Measurements from ENCODE around the gene ASB15. TPM values are rescaled to one million over a fixed set of nuclear protein-coding genes. Genes with fewer than 3 reads are reported as not detected.

ASB15 gene
- total RNA-seq, 1 donor from 2014 or later: not detected

DNA sequence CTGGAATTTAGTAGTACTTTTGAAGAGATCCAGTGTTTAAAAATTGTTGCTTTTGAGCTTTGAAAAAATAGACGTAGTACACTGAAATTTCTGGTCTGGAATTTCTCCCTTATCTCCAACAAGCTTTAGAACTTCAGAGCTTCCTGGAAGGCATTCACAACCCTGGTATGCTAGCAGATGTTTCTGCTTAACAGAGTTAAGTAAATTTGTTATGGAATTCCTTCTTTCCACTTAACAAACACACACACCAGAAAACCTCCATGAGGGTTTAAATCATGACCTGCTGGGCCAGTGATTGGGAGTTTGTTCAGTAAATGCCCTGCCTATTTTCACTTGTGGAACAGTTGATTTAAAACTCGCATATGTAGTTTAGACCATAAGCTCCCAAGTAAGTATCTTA is 13.7 kb downstream of the ASB15 start:
- Mint-ChIP-seq H3K27ac (ENCODE audit: unreplicated experiment) (peak overlapping the region; percentile 14), H3K36me3 (ENCODE audit: unreplicated experiment) (no peaks in the 10 kb centered on the region), H3K4me1 (ENCODE audit: unreplicated experiment) (peaks cover 11% of the 10 kb centered on the region), H3K27me3 (ENCODE audit: unreplicated experiment) (peaks cover 13% of the 10 kb centered on the region), H3K9me3 (ENCODE audit: unreplicated experiment) (no peaks in the 10 kb centered on the region), H3K4me3 (ENCODE audit: unreplicated experiment) (no peak overlapping the region)
- TF ChIP-seq, protein P1, sequence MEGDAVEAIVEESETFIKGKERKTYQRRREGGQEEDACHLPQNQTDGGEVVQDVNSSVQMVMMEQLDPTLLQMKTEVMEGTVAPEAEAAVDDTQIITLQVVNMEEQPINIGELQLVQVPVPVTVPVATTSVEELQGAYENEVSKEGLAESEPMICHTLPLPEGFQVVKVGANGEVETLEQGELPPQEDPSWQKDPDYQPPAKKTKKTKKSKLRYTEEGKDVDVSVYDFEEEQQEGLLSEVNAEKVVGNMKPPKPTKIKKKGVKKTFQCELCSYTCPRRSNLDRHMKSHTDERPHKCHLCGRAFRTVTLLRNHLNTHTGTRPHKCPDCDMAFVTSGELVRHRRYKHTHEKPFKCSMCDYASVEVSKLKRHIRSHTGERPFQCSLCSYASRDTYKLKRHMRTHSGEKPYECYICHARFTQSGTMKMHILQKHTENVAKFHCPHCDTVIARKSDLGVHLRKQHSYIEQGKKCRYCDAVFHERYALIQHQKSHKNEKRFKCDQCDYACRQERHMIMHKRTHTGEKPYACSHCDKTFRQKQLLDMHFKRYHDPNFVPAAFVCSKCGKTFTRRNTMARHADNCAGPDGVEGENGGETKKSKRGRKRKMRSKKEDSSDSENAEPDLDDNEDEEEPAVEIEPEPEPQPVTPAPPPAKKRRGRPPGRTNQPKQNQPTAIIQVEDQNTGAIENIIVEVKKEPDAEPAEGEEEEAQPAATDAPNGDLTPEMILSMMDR (IDR thresholded peaks at IDR 0.05): no peak
- DNase-seq (ENCODE audit: extremely low spot score, unreplicated experiment): no peak

DNA sequence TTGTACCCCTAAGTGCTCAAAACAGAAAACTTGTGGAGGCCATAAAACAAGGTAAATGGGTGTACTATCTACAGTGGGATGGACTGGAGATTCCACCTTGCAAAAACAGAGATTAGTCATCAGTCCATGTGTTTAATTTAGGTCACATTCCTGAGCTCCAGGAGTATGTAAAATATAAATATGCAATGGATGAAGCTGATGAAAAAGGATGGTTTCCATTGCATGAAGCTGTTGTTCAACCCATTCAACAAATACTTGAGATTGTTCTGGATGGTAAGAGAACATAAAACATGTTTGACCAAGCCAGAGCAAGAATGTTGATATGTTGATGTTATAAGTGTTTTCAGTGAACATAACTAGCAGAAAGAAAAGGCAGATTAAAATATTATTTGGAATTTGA is 14.6 kb downstream of the ASB15 start:
- Mint-ChIP-seq H3K9me3 (ENCODE audit: unreplicated experiment) (no peaks in the 10 kb centered on the region), H3K36me3 (ENCODE audit: unreplicated experiment) (no peaks in the 10 kb centered on the region), H3K27me3 (ENCODE audit: unreplicated experiment) (peaks cover 13% of the 10 kb centered on the region), H3K4me3 (ENCODE audit: unreplicated experiment) (no peak overlapping the region), H3K27ac (ENCODE audit: unreplicated experiment) (no peak overlapping the region), H3K4me1 (ENCODE audit: unreplicated experiment) (peaks cover 11% of the 10 kb centered on the region)
- TF ChIP-seq, protein P1 (IDR thresholded peaks at IDR 0.05): no peak
- DNase-seq (ENCODE audit: extremely low spot score, unreplicated experiment): no peak

DNA sequence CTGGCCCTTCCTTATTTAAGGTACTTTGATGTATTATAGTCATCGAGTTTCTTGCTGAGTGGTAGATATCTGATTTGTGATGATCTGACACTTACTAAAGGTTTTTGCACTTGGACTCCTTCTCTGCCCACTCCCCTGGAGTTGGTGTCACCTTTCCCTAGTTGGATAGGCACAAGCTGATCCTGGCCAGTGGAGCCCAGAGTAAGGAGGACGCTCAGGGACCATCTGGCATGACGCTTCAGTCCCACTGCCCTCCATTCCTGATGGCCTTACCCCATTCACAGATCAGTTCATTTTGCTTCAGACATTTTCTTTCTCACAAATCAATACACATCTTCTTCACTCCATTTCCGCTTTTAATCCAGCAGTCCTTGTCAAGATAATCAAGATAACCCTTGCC is 20.1 kb downstream of the ASB15 start:
- H3K27ac Mint-ChIP-seq (ENCODE audit: unreplicated experiment): no peak overlapping the region

DNA sequence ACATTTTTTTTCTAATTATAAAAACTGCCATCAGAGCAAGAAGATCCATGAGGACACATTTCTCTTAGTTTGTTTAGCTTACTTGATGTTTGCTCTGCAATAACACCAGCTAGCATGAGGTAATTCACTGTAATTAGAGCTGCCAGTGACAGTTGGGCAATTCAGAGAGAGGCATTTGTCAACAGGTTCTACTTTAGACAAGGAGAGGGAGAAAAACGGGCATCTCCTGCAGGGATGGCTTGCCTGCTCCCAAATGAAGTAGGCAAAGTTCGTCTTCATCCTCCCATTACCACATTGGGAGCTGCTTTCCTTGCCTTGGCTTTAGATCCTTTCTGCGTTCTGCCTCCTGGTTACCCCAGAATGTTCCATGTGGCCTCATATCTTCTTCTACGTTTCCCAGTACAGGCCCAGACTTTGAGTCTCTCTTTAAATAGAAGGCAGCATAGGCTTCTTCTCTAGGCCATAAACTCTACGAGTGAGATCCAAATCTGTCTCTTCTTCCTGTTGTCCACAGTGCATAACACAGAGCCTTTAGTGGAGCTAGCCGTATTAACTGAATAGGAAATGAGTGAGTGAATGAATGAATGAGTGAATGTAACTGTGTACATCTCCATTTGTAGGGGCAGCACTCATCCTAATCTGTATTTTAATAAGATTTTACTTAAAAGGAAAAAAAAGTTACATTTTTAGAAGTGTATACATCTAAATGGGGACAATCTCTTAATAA is 21.2 kb downstream of the ASB15 start:
- Mint-ChIP-seq H3K36me3 (ENCODE audit: unreplicated experiment) (no peaks in the 10 kb centered on the region), H3K27me3 (ENCODE audit: unreplicated experiment) (peaks cover 2% of the 10 kb centered on the region), H3K4me3 (ENCODE audit: unreplicated experiment) (no peak overlapping the region), H3K4me1 (ENCODE audit: unreplicated experiment) (no peaks in the 10 kb centered on the region), H3K27ac (ENCODE audit: unreplicated experiment) (no peak overlapping the region), H3K9me3 (ENCODE audit: unreplicated experiment) (no peaks in the 10 kb centered on the region)
- DNase-seq (ENCODE audit: extremely low spot score, unreplicated experiment): no peak
- TF ChIP-seq, protein P1 (IDR thresholded peaks at IDR 0.05): no peak

More for the DNA sequence above, 20.1 kb downstream of the ASB15 start:
- H3K27me3 Mint-ChIP-seq (ENCODE audit: unreplicated experiment): peaks cover 3% of the 10 kb centered on the region
- H3K4me3 Mint-ChIP-seq (ENCODE audit: unreplicated experiment): no peak overlapping the region
- TF ChIP-seq, protein P1 (IDR thresholded peaks at IDR 0.05): no peak
- H3K9me3 Mint-ChIP-seq (ENCODE audit: unreplicated experiment): no peaks in the 10 kb centered on the region
- no peak for DNase-seq (ENCODE audit: extremely low spot score, unreplicated experiment)
- H3K36me3 Mint-ChIP-seq (ENCODE audit: unreplicated experiment): no peaks in the 10 kb centered on the region
- H3K4me1 Mint-ChIP-seq (ENCODE audit: unreplicated experiment): no peaks in the 10 kb centered on the region

DNA sequence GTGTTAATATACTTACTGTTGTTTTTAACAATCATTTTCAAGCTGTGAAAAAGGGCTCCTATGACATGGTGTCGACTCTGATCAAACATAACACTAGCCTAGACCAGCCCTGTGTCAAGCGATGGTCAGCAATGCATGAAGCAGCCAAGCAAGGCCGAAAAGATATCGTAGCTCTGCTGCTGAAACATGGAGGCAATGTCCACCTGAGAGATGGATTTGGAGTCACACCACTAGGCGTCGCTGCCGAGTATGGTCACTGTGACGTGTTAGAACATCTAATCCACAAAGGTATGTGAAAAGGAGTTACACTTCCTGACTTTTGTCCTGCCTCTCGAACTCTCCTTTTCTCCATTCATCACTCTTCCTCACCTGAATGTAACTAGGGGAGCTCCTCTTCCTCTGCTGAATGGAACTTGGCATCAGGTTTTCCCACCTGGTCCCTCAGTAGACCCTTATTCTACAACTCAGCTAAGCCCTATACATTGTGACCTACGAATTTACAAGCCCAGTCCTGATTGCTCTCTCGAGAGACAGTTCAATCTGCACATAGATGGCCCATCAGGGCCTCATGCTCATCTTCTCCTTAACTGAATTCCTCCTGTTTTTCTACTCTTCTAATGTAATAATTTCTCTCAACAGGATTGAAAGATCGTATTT is 23.0 kb downstream of the ASB15 start:
- TF ChIP-seq, protein P1 (IDR thresholded peaks at IDR 0.05): peak; percentile 44
- Mint-ChIP-seq H3K4me3 (ENCODE audit: unreplicated experiment) (no peak overlapping the region), H3K27me3 (ENCODE audit: unreplicated experiment) (no peaks in the 10 kb centered on the region), H3K4me1 (ENCODE audit: unreplicated experiment) (no peaks in the 10 kb centered on the region), H3K27ac (ENCODE audit: unreplicated experiment) (no peak overlapping the region), H3K9me3 (ENCODE audit: unreplicated experiment) (no peaks in the 10 kb centered on the region), H3K36me3 (ENCODE audit: unreplicated experiment) (no peaks in the 10 kb centered on the region)
- no peak for DNase-seq (ENCODE audit: extremely low spot score, unreplicated experiment)

All from osteocyte (in vitro differentiated cells).